HepG2 (cell line): Measurements from ENCODE around the gene GNMT. TPM values are rescaled to one million over a fixed set of nuclear protein-coding genes. Genes with fewer than 3 reads are reported as not detected.

Source experiments
- AGO1 ChIP-seq: fragments of 200-400 bp; formaldehyde crosslinking; IDR thresholded peaks from 2 replicates; pipeline ENCODE4 v1.6.1; 2017; ENCODE audit warnings: mild to moderate bottlenecking, low read depth, low read length, moderate library complexity; ENCODE audit not compliant: poor library complexity, severe bottlenecking
- BRD4 ChIP-seq: sonication (generic); formaldehyde crosslinking; IDR thresholded peaks from 2 replicates; pipeline ENCODE4 v1.4.0; 2020; ENCODE audit warnings: missing genetic modification reagents
- DNMT1 ChIP-seq: sonication (generic); formaldehyde crosslinking; IDR thresholded peaks from 2 replicates; pipeline ENCODE4 v1.5.1; 2020; ENCODE audit warnings: mild to moderate bottlenecking, missing genetic modification reagents
- HHEX ChIP-seq: IDR thresholded peaks from 2 replicates; pipeline ENCODE4 v1.6.1; 2016; ENCODE audit warnings: control low read depth
- HOXA3 ChIP-seq: sonication (generic); formaldehyde crosslinking; IDR thresholded peaks from 2 replicates; pipeline ENCODE4 v1.5.0; 2020; ENCODE audit warnings: missing genetic modification reagents
- MAFF ChIP-seq: IDR thresholded peaks from 2 replicates; pipeline ENCODE4 v1.6.1; 2011; ENCODE audit warnings: low read depth, low read length, improper control_type of control experiment
- MED13 ChIP-seq: sonication (generic); formaldehyde crosslinking; IDR thresholded peaks from 2 replicates; pipeline ENCODE4 v1.5.0; 2020; ENCODE audit warnings: missing genetic modification reagents
- MYPOP ChIP-seq: sonication (generic); formaldehyde crosslinking; IDR thresholded peaks from 2 replicates; pipeline ENCODE4 v1.8.1; 2023; ENCODE audit warnings: mild to moderate bottlenecking, moderate library complexity, missing genetic modification reagents
- MZF1 ChIP-seq: sonication (generic); formaldehyde crosslinking; IDR thresholded peaks from 2 replicates; pipeline ENCODE4 v1.8.1; 2023; ENCODE audit warnings: mild to moderate bottlenecking, missing genetic modification reagents, borderline replicate concordance
- PHB2 ChIP-seq: fragments of 450-650 bp; IDR thresholded peaks from 2 replicates; pipeline ENCODE4 v1.6.1; 2018; ENCODE audit not compliant: partially characterized antibody
- POLR2AphosphoS2 ChIP-seq: IDR thresholded peaks from 2 replicates; pipeline ENCODE4 v1.6.1; 2011; ENCODE audit warnings: low read depth, low read length, improper control_type of control experiment
- RBM22 ChIP-seq: fragments of 200-400 bp; formaldehyde crosslinking; optimal IDR thresholded peaks from 2 replicates; pipeline ENCODE3; 2017; ENCODE audit warnings: mild to moderate bottlenecking, low read length, moderate library complexity
- SAFB2 ChIP-seq: sonication (generic); formaldehyde crosslinking; IDR thresholded peaks from 2 replicates; pipeline ENCODE4 v1.5.1; 2020; ENCODE audit warnings: missing genetic modification reagents, low read depth, mild to moderate bottlenecking, borderline replicate concordance
- STAG1 ChIP-seq: sonication (generic); formaldehyde crosslinking; IDR thresholded peaks from 2 replicates; pipeline ENCODE4 v1.4.0; 2020; ENCODE audit warnings: missing genetic modification reagents
- ZBTB14 ChIP-seq: sonication (generic); formaldehyde crosslinking; IDR thresholded peaks from 2 replicates; pipeline ENCODE4 v1.4.0; 2020; ENCODE audit warnings: missing genetic modification reagents
- ZFX ChIP-seq: sonication (generic); formaldehyde crosslinking; IDR thresholded peaks from 2 replicates; pipeline ENCODE4 v1.4.0; 2020; ENCODE audit warnings: mild to moderate bottlenecking, low read depth, missing genetic modification reagents, moderate library complexity
- ZNF331 ChIP-seq: sonication (generic); formaldehyde crosslinking; IDR thresholded peaks from 2 replicates; pipeline ENCODE4 v1.4.0; 2020; ENCODE audit warnings: missing genetic modification reagents
- ZNF343 ChIP-seq: sonication (generic); formaldehyde crosslinking; IDR thresholded peaks from 2 replicates; pipeline ENCODE4 v1.4.0; 2020; ENCODE audit warnings: mild to moderate bottlenecking, missing genetic modification reagents
- ZNF567 ChIP-seq: sonication (generic); formaldehyde crosslinking; IDR thresholded peaks from 2 replicates; pipeline ENCODE4 v1.8.1; 2023; ENCODE audit warnings: mild to moderate bottlenecking, missing genetic modification reagents, borderline replicate concordance
- ZNF615 ChIP-seq: sonication (generic); formaldehyde crosslinking; IDR thresholded peaks from 2 replicates; pipeline ENCODE4 v1.5.0; 2020; ENCODE audit warnings: mild to moderate bottlenecking, missing genetic modification reagents, borderline replicate concordance
- polyA plus RNA-seq, 8 experiments: library from polyadenylated mRNA; depleted of rRNA in 3 of 8; stranded (reverse) in 7 of 8; unstranded in 1 of 8; fragments of >200 nt; fragmentation: Illumina TruSeq in 4 of 8; extraction: Trizol in 4 of 8; gene quantifications; 2 replicates each; pipeline versions ENCODE4 v1.2.1 to v1.2.3, GENCODE V29; 2011 to 2016; ENCODE audit warnings: low read depth in 4 of 8, missing spikeins in 1 of 8, mixed read lengths in 1 of 8; ENCODE audit not compliant: insufficient read depth in 1 of 8
- total RNA-seq, 5 experiments: library from RNA; depleted of rRNA; stranded (reverse); fragments of >200 nt; fragmentation: Illumina TruSeq; extraction: Trizol; gene quantifications; 2 replicates each; pipeline ENCODE4 v1.2.3, GENCODE V29; 2016; ENCODE audit warnings: low read depth in 1 of 5
- TF ChIP-seq, protein P1 (sequence below): sonication (generic); formaldehyde crosslinking; IDR thresholded peaks from 2 replicates; pipeline ENCODE4 v1.5.0; 2020; ENCODE audit warnings: mild to moderate bottlenecking, missing genetic modification reagents, borderline replicate concordance
- TF ChIP-seq, protein P2 (sequence below): sonication (generic); formaldehyde crosslinking; IDR thresholded peaks from 2 replicates; pipeline ENCODE4 v1.5.0; 2020; ENCODE audit warnings: missing genetic modification reagents, mild to moderate bottlenecking, borderline replicate concordance
- TF ChIP-seq, protein P3 (sequence below): sonication (generic); formaldehyde crosslinking; IDR thresholded peaks from 2 replicates; pipeline ENCODE4 v1.9.0; 2022; ENCODE audit warnings: missing genetic modification reagents, mild to moderate bottlenecking, borderline replicate concordance

Gene GNMT
- total and polyA plus RNA-seq, 2 of the 13 experiments (the other 11 are each of a cell fraction or from before 2014, with no cell fraction given), result 2.8 to 7.0 TPM

- TF ChIP-seq DNMT1 (CRISPR knock-in tag), result 0 out of 2 replicates have a peak, but pooled peaks have one; percentile 26
- no peak; the same call in 1 of the 2 replicates for TF ChIP-seq BRD4 (CRISPR knock-in tag)
- peak; percentile 24 for TF ChIP-seq RBM22
- TF ChIP-seq ZBTB14, result 0 out of 2 replicates have a peak, but pooled peaks have one; percentile 17
- 0 out of 2 replicates have a peak, but pooled peaks have one; percentile 18 for TF ChIP-seq HHEX (CRISPR knock-in tag)
- TF ChIP-seq, protein P1, sequence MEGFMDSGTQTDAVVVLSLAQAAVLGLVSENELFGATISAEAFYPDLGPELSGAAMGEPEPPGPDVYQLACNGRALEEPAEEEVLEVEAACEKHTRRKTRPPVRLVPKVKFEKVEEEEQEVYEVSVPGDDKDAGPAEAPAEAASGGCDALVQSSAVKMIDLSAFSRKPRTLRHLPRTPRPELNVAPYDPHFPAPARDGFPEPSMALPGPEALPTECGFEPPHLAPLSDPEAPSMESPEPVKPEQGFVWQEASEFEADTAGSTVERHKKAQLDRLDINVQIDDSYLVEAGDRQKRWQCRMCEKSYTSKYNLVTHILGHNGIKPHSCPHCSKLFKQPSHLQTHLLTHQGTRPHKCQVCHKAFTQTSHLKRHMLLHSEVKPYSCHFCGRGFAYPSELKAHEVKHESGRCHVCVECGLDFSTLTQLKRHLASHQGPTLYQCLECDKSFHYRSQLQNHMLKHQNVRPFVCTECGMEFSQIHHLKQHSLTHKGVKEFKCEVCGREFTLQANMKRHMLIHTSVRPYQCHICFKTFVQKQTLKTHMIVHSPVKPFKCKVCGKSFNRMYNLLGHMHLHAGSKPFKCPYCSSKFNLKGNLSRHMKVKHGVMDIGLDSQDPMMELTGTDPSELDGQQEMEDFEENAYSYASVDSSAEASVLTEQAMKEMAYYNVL, result peak; percentile 64; the same call in 1 of the 2 replicates
- peak; percentile 88 for TF ChIP-seq ZNF343 (CRISPR knock-in tag)
- TF ChIP-seq, protein P2, sequence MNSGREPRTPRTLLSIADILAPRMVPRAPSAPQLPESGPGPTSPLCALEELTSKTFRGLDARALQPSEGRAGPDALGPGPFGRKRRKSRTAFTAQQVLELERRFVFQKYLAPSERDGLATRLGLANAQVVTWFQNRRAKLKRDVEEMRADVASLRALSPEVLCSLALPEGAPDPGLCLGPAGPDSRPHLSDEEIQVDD, result peak; percentile 88; the same call in 1 of the 2 replicates
- TF ChIP-seq MZF1 (CRISPR knock-in tag), result no peak
- TF ChIP-seq ZNF567 (CRISPR knock-in tag), result peak; percentile 22; the same call in 1 of the 2 replicates
- no peak for TF ChIP-seq MAFF
- peak; percentile 49; the same call in 1 of the 2 replicates for TF ChIP-seq MYPOP (CRISPR knock-in tag)
- TF ChIP-seq POLR2AphosphoS2, result no peak
- TF ChIP-seq HOXA3 (CRISPR knock-in tag), result peak; percentile 88; the same call in 1 of the 2 replicates
- TF ChIP-seq STAG1, result peak; percentile 28
- TF ChIP-seq, protein P3, sequence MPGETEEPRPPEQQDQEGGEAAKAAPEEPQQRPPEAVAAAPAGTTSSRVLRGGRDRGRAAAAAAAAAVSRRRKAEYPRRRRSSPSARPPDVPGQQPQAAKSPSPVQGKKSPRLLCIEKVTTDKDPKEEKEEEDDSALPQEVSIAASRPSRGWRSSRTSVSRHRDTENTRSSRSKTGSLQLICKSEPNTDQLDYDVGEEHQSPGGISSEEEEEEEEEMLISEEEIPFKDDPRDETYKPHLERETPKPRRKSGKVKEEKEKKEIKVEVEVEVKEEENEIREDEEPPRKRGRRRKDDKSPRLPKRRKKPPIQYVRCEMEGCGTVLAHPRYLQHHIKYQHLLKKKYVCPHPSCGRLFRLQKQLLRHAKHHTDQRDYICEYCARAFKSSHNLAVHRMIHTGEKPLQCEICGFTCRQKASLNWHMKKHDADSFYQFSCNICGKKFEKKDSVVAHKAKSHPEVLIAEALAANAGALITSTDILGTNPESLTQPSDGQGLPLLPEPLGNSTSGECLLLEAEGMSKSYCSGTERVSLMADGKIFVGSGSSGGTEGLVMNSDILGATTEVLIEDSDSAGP, result peak; percentile 95
- peak; percentile 71; the same call in 1 of the 2 replicates for TF ChIP-seq SAFB2 (CRISPR knock-in tag)
- TF ChIP-seq ZNF615 (CRISPR knock-in tag), result no peak
- no peak for TF ChIP-seq AGO1
- TF ChIP-seq PHB2, result no peak
- TF ChIP-seq ZNF331 (CRISPR knock-in tag), result peak; percentile 86
- peak; percentile 91 for TF ChIP-seq ZFX (CRISPR knock-in tag)
- TF ChIP-seq MED13 (CRISPR knock-in tag), result peak; percentile 65; the same call in 1 of the 2 replicates
Measured at GRCh38 chr6:42938987-42939809, 21.4 kb upstream of the GNMT start (continued).
